ENCODE results near the gene CLCN5.

- TF ChIP-seq CTCF (IDR thresholded peaks at IDR 0.05) (no peak), POLR2A (IDR thresholded peaks at IDR 0.05) (no peak)
These were observed 33.9 kb downstream of the CLCN5 start for GRCh38 chrX:49956313-49956712.

All from heart left ventricle (tissue), 13 donors.